GM12878 (cell line): ENCODE results near the gene PRRT1. TPM values are rescaled to one million over a fixed set of nuclear protein-coding genes. Genes with fewer than 3 reads are reported as not detected.

ENCODE experiments used
- ATAC-seq: fragments of 200-7000 bp; cut with Tn5 transposase; 3 replicates; pipeline ENCODE4 v1.9.1; 2020; ENCODE audit warnings: mild to moderate bottlenecking, moderate library complexity
- BruUV-seq: library from RNA; stranded (reverse); fragments of 400-500 nt; replicated peaks from 2 replicates; lab custom pipeline; 2021; lab: Mats Ljungman, UMichigan
- CTCF ChIA-PET: fragments of 300-600 bp; sonication (Branson Sonifier 250); formaldehyde crosslinking; extraction: SDS; loops from one replicate; lab custom pipeline; 2021; ENCODE audit warnings: inconsistent platforms; lab: Yijun Ruan, JAX
- POLR2A ChIA-PET: fragments of 350-600 bp; formaldehyde crosslinking; extraction: SDS; loops from one replicate; lab custom pipeline; 2021; ENCODE audit warnings: inconsistent platforms; lab: Charles Lee
- RAD21 ChIA-PET: fragments of 300-600 bp; sonication (Branson Sonifier 250); formaldehyde crosslinking; loops from one replicate; lab custom pipeline; 2023; ENCODE audit warnings: antibody characterized with exemption; ENCODE audit not compliant: unreplicated experiment; lab: Charles Lee
- SMC1A ChIA-PET: fragments of 300-600 bp; sonication (Branson Sonifier 250); formaldehyde crosslinking; loops from one replicate; lab custom pipeline; 2023; ENCODE audit not compliant: unreplicated experiment, uncharacterized antibody; lab: Charles Lee
- DNase-seq: peaks from one replicate; pipeline ENCODE4 v3.0.0-alpha.2; 2011; ENCODE audit warnings: low read depth, low spot score
- FAIRE-seq: peaks from 3 replicates; lab custom pipeline; 2011; peaks lifted over from hg19 to GRCh38; lab: Jason Lieb, UNC
- H2AFZ ChIP-seq: 2 replicates; pipeline ENCODE4 v1.6.0; 2011; ENCODE audit warnings: low read depth, low read length, control low read depth; ENCODE audit not compliant: control insufficient read depth
- H3K27ac ChIP-seq: 2 replicates; pipeline ENCODE4 v1.5.1; 2011; ENCODE audit warnings: control low read depth; ENCODE audit not compliant: control insufficient read depth, insufficient read depth
- H3K27me3 ChIP-seq, 2 experiments: replicated peaks in 1 of 2; 2 replicates each; pipeline versions ENCODE4 v1.6.0 to v1.6.1; 2011; ENCODE audit warnings: low read length in 1 of 2; ENCODE audit not compliant: control insufficient read depth in 2 of 2, insufficient read depth in 2 of 2
- H3K36me3 ChIP-seq, 2 experiments: 2 replicates each; pipeline ENCODE4 v1.5.1; 2011; ENCODE audit warnings: low read length in 1 of 2; ENCODE audit not compliant: control insufficient read depth in 2 of 2, insufficient read depth in 2 of 2
- H3K4me1 ChIP-seq: 2 replicates; pipeline ENCODE4 v1.6.1; 2011; ENCODE audit warnings: mild to moderate bottlenecking, low read length, moderate library complexity, mixed read lengths; ENCODE audit not compliant: control insufficient read depth, insufficient read depth
- H3K4me2 ChIP-seq: 2 replicates; pipeline ENCODE4 v1.6.0; 2011; ENCODE audit warnings: control low read depth; ENCODE audit not compliant: control insufficient read depth, insufficient read depth
- H3K4me3 ChIP-seq: fragments of 200-600 bp; sonication (generic); 2 replicates; pipeline ENCODE4 v1.5.1; 2016
- H3K79me2 ChIP-seq: 2 replicates; pipeline ENCODE4 v1.6.0; 2011; ENCODE audit warnings: low read length; ENCODE audit not compliant: control insufficient read depth, insufficient read depth
- H3K9ac ChIP-seq: 2 replicates; pipeline ENCODE4 v1.8.0; 2011; ENCODE audit warnings: low read length, control low read depth, mixed read lengths; ENCODE audit not compliant: control insufficient read depth, insufficient read depth
- H3K9me3 ChIP-seq: replicated peaks from 3 replicates; pipeline ENCODE4 v1.5.1; 2011; ENCODE audit warnings: mild to moderate bottlenecking, low read length; ENCODE audit not compliant: control insufficient read depth, insufficient read depth
- H4K20me1 ChIP-seq: 2 replicates; pipeline ENCODE4 v1.6.0; 2011; ENCODE audit not compliant: control insufficient read depth, insufficient read depth
- ATF7 ChIP-seq: fragments of 450-650 bp; IDR thresholded peaks from 2 replicates; pipeline ENCODE4 v1.6.1; 2016; ENCODE audit warnings: low read depth, mild to moderate bottlenecking
- BHLHE40 ChIP-seq, 2 experiments: fragments of 450-650 bp in 1 of 2; IDR thresholded peaks; 2 replicates each; pipeline ENCODE4 v1.6.1; 2011 to 2017; ENCODE audit warnings: low read depth in 2 of 2, borderline replicate concordance in 1 of 2, improper control_type of control experiment in 1 of 2, low read length in 1 of 2, mild to moderate bottlenecking in 1 of 2
- BMI1 ChIP-seq: fragments of 450-650 bp; IDR thresholded peaks from 2 replicates; pipeline ENCODE4 v1.6.1; 2016; ENCODE audit warnings: mild to moderate bottlenecking, moderate library complexity, borderline replicate concordance
- BRCA1 ChIP-seq: IDR thresholded peaks from 2 replicates; pipeline ENCODE4 v1.6.1; 2011; ENCODE audit warnings: low read depth, low read length, improper control_type of control experiment
- CBFB ChIP-seq: IDR thresholded peaks from 2 replicates; pipeline ENCODE4 v1.6.1; 2016; ENCODE audit warnings: antibody characterized with exemption, low read depth
- CREB1 ChIP-seq: IDR thresholded peaks from 2 replicates; pipeline ENCODE4 v1.6.1; 2012; ENCODE audit warnings: low read depth, mild to moderate bottlenecking, inconsistent platforms
- DPF2 ChIP-seq: fragments of 450-650 bp; IDR thresholded peaks from 2 replicates; pipeline ENCODE4 v1.6.1; 2017; ENCODE audit warnings: mild to moderate bottlenecking
- HDGF ChIP-seq: fragments of 450-650 bp; IDR thresholded peaks from 2 replicates; pipeline ENCODE4 v1.6.1; 2016; ENCODE audit warnings: antibody characterized with exemption
- NBN ChIP-seq: fragments of 450-650 bp; IDR thresholded peaks from 2 replicates; pipeline ENCODE4 v1.6.1; 2016
- NR2C2 ChIP-seq: IDR thresholded peaks from 2 replicates; pipeline ENCODE4 v1.6.1; 2011; ENCODE audit warnings: borderline replicate concordance, low read depth; ENCODE audit not compliant: control insufficient read depth, insufficient read length
- RELA ChIP-seq: fragments of 450-650 bp; IDR thresholded peaks from 2 replicates; pipeline ENCODE4 v1.8.0; 2014; ENCODE audit warnings: borderline replicate concordance; ENCODE audit not compliant: partially characterized antibody
- RFX5 ChIP-seq: IDR thresholded peaks from 2 replicates; pipeline ENCODE4 v1.6.1; 2011; ENCODE audit warnings: low read depth, low read length, improper control_type of control experiment
- SIX5 ChIP-seq: IDR thresholded peaks from 2 replicates; pipeline ENCODE4 v1.6.1; 2011; ENCODE audit warnings: mild to moderate bottlenecking, low read depth, low read length, moderate library complexity; ENCODE audit not compliant: severe bottlenecking
- SRF ChIP-seq, 2 experiments: IDR thresholded peaks; 2 replicates each; pipeline ENCODE4 v1.6.1; 2011; ENCODE audit warnings: low read depth in 2 of 2, low read length in 2 of 2, mild to moderate bottlenecking in 1 of 2, moderate library complexity in 1 of 2
- ZZZ3 ChIP-seq: IDR thresholded peaks from 2 replicates; pipeline ENCODE4 v1.6.1; 2011; ENCODE audit warnings: low read depth; ENCODE audit not compliant: control insufficient read depth, insufficient read length
- in situ Hi-C: fragments of 300-500 bp; cut with MboI; formaldehyde crosslinking; loops from 9 replicates; pipeline ENCODE4 v1.14.3; 2018; ENCODE audit warnings: mixed read lengths
- intact Hi-C: fragments of 100-400 bp; cut with micrococcal nuclease; formaldehyde crosslinking; loops from one replicate; pipeline ENCODE4 v1.14.2; 2022; ENCODE audit not compliant: unreplicated experiment
- polyA plus RNA-seq, 11 experiments: library from polyadenylated mRNA; depleted of rRNA in 4 of 11; unstranded in 6 of 11; stranded (reverse) in 5 of 11; fragments of >200 nt; fragmentation: Nextera tagmentation in 4 of 11; fragmentation: Illumina TruSeq in 1 of 11; extraction: Ambion mirVana in 4 of 11; extraction: Trizol in 1 of 11; gene quantifications; 1 replicate in 1 of 11; 2 replicates in 10 of 11; pipeline versions ENCODE4 v1.2.1 to v1.2.3, GENCODE V29; 2011 to 2016; ENCODE audit warnings: inconsistent platforms in 2 of 11, missing spikeins in 2 of 11, low read depth in 1 of 11
- total RNA-seq, 4 experiments: library from RNA; depleted of rRNA in 3 of 4; stranded (reverse); fragments of >200 nt in 3 of 4; fragmentation: Illumina TruSeq in 1 of 4; extraction: Trizol in 1 of 4; gene quantifications; 2 replicates each; pipeline versions ENCODE4 v1.2.1 to v1.2.3, GENCODE V29; 2013 to 2021
- TF ChIP-seq, protein P1 (sequence below): IDR thresholded peaks from 2 replicates; pipeline ENCODE4 v1.6.1; 2011; ENCODE audit warnings: mild to moderate bottlenecking, low read depth, low read length, moderate library complexity; ENCODE audit not compliant: insufficient replicate concordance
- TF ChIP-seq, protein P2 (sequence below): fragments of 450-650 bp; formaldehyde crosslinking; IDR thresholded peaks from 2 replicates; pipeline ENCODE4 v1.5.0; 2022; ENCODE audit warnings: mild to moderate bottlenecking, missing genetic modification characterization

PRRT1 gene
- total and polyA plus RNA-seq, 10 of the 15 experiments (the other 5 are each of a cell fraction or from before 2014, with no cell fraction given), result 0.04 to 0.15 (median 0.10) TPM; not detected in 6

DNA sequence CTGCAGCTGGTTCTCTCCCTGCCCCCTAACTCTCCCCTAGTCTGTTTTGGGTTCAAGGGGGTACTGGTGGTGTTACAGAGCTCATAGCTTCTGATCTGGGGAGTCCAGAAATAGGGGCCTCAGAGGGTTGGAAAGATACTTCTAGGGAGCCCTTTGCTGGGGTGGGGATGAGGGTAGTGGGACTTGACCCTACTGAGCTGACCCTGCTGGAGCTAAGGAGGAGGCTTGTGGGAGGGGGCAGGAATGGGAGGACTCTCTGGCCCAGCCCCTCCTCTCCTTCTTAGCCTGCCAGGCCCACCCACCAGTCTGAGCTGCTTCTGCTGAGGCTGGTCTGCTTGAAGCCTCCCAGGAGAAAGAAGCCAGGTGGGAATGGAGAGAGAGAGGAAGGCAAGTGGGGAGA lies 12.6 kb upstream of the PRRT1 start, which contains the start of gene EGFL8:
Gene EGFL8, plus strand, starts transcription at position 301 of the 400 bp plus-strand sequence. CDS start 1,571 bp downstream, outside the sequence.
- H3K79me2 ChIP-seq, result no peaks in the 10 kb centered on the region
- intact Hi-C loops (no loop called here), in situ Hi-C loops (no loop called here)
- H3K36me3 ChIP-seq, result peaks cover 0 to 3% of the 10 kb centered on the region in 2 experiments; a peak in 1 of 4 replicates
- H3K4me3 ChIP-seq, result no peak within 1 kb of the TSS
- ATAC-seq, result no peak
- H3K9ac ChIP-seq, result no peak within 1 kb of the TSS
- H4K20me1 ChIP-seq, result no peaks in the 10 kb centered on the region; the same call in 1 of the 2 replicates
- BruUV-seq, result no TSS peak
- DNase-seq, result no peak
- H3K27me3 ChIP-seq, result no peaks in the 10 kb centered on the region
- H3K27ac ChIP-seq, result no peak within 1 kb of the TSS
- SMC1A ChIA-PET, result interaction anchor here (0.8 to 0.9 kb wide), 2 partner anchors 46 to 91 kb away, joined by 3 read pairs; no protein-coding TSS in a partner anchor
- no peaks in the 10 kb centered on the region for H3K4me1 ChIP-seq
- no peaks in the 10 kb centered on the region for H3K9me3 ChIP-seq
- POLR2A ChIA-PET, result interaction anchor here (0.7 to 0.9 kb wide), 2 partner anchors 26 to 31 kb away, joined by 3 read pairs; partner anchors contain the start of gene PBX2
- CTCF ChIA-PET, result interaction anchor here (1.1 to 1.2 kb wide), 2 partner anchors 18 to 31 kb away, joined by 3 to 4 read pairs; no protein-coding TSS in a partner anchor
- no peak within 1 kb of the TSS for H3K4me2 ChIP-seq
- TF ChIP-seq CREB1 (no peak), ZZZ3 (no peak), NR2C2 (no peak), ATF7 (no peak), SRF (IDR thresholded peaks at IDR 0.05; ENCODE audit: low read depth in 2 of 2, low read length in 2 of 2) (no peak), CBFB (no peak), SIX5 (no peak), HDGF (no peak), DPF2 (no peak), BHLHE40 (IDR thresholded peaks at IDR 0.05; ENCODE audit: borderline replicate concordance in 1 of 2, low read depth in 2 of 2, low read length in 1 of 2) (no peak), RFX5 (no peak), NBN (no peak), BMI1 (no peak), BRCA1 (no peak), RELA (no peak)
- TF ChIP-seq, protein P1, sequence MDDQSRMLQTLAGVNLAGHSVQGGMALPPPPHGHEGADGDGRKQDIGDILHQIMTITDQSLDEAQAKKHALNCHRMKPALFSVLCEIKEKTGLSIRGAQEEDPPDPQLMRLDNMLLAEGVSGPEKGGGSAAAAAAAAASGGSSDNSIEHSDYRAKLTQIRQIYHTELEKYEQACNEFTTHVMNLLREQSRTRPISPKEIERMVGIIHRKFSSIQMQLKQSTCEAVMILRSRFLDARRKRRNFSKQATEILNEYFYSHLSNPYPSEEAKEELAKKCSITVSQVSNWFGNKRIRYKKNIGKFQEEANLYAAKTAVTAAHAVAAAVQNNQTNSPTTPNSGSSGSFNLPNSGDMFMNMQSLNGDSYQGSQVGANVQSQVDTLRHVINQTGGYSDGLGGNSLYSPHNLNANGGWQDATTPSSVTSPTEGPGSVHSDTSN, result no peak
- TF ChIP-seq, protein P2, sequence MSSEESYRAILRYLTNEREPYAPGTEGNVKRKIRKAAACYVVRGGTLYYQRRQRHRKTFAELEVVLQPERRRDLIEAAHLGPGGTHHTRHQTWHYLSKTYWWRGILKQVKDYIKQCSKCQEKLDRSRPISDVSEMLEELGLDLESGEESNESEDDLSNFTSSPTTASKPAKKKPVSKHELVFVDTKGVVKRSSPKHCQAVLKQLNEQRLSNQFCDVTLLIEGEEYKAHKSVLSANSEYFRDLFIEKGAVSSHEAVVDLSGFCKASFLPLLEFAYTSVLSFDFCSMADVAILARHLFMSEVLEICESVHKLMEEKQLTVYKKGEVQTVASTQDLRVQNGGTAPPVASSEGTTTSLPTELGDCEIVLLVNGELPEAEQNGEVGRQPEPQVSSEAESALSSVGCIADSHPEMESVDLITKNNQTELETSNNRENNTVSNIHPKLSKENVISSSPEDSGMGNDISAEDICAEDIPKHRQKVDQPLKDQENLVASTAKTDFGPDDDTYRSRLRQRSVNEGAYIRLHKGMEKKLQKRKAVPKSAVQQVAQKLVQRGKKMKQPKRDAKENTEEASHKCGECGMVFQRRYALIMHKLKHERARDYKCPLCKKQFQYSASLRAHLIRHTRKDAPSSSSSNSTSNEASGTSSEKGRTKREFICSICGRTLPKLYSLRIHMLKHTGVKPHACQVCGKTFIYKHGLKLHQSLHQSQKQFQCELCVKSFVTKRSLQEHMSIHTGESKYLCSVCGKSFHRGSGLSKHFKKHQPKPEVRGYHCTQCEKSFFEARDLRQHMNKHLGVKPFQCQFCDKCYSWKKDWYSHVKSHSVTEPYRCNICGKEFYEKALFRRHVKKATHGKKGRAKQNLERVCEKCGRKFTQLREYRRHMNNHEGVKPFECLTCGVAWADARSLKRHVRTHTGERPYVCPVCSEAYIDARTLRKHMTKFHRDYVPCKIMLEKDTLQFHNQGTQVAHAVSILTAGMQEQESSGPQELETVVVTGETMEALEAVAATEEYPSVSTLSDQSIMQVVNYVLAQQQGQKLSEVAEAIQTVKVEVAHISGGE (CRISPR knock-in tag), result no peak
- no peak within 1 kb of the TSS for H2AFZ ChIP-seq
- FAIRE-seq, result no peak
- RAD21 ChIA-PET, result interaction anchor here (1.1 kb wide), 1 partner anchor 31 kb away, joined by 5 read pairs; no protein-coding TSS in a partner anchor
